GM12864 (cell line): ENCODE results near the gene ZNF836.

Experiments
- DNase-seq: peaks from one replicate; pipeline ENCODE4 v3.0.0-alpha.2; 2011; ENCODE audit warnings: low read depth
- H3K4me3 ChIP-seq: 2 replicates; pipeline ENCODE4 v1.5.1; 2011; ENCODE audit warnings: mild to moderate bottlenecking, low read depth, low read length, control low read depth
- CTCF ChIP-seq: IDR thresholded peaks from 2 replicates; pipeline ENCODE4 v1.5.1; 2011; ENCODE audit warnings: low read depth, mild to moderate bottlenecking, moderate library complexity, low read length, control low read depth, inconsistent platforms; ENCODE audit errors: missing control alignments

Gene ZNF836

GRCh38 chr19:52188822-52189734 is 17.7 kb upstream of the ZNF836 start:
- peak overlapping the region; percentile 55 for H3K4me3 ChIP-seq
- DNase-seq, result no peak
- TF ChIP-seq CTCF, result no peak

GRCh38 chr19:52187407-52187806 is 16.0 kb upstream of the ZNF836 start:
- H3K4me3 ChIP-seq, result no peak overlapping the region
- no peak for TF ChIP-seq CTCF
- DNase-seq, result no peak

- no peak overlapping the region for H3K4me3 ChIP-seq
- TF ChIP-seq CTCF, result no peak
These were observed 5.2 kb upstream of the ZNF836 start for GRCh38 chr19:52176574-52176973.

GRCh38 chr19:52172347-52172746 is 926 bp upstream of the ZNF836 start:
- no peak for DNase-seq
- TF ChIP-seq CTCF, result no peak
- no peak overlapping the region for H3K4me3 ChIP-seq

More at GRCh38 chr19:52176574-52176973, 5.2 kb upstream of the ZNF836 start:
- DNase-seq, result no peak

- no peak for DNase-seq
- H3K4me3 ChIP-seq, result peak overlapping the region; percentile 87
- TF ChIP-seq CTCF, result no peak
These were observed 529 bp downstream of the ZNF836 start for GRCh38 chr19:52170863-52171320.

GRCh38 chr19:52170304-52170703 is 1.1 kb downstream of the ZNF836 start:
- no peak for TF ChIP-seq CTCF
- DNase-seq, result no peak
- H3K4me3 ChIP-seq, result peak overlapping the region; percentile 87
